Stimulated activated CD8-positive, alpha-beta memory T cell treated with anti-CD3 and anti-CD28 coated beads, Interleukin-7, amount 100 ng/mL, for 48 hours (primary cell): ENCODE results near the gene PRKCH.
"Not testable (repeated sequence)": the region's sequence is repeated elsewhere in the genome, so short reads cannot be mapped to it uniquely, and the experiment has no call there.

Experiments
- DNase-seq, 2 donors: peaks; one replicate each; pipeline ENCODE4 v3.0.0-alpha.2; 2020; ENCODE audit warnings: low read depth in 1 of 2; ENCODE audit errors: extremely low read depth in 1 of 2

The PRKCH gene

DNA sequence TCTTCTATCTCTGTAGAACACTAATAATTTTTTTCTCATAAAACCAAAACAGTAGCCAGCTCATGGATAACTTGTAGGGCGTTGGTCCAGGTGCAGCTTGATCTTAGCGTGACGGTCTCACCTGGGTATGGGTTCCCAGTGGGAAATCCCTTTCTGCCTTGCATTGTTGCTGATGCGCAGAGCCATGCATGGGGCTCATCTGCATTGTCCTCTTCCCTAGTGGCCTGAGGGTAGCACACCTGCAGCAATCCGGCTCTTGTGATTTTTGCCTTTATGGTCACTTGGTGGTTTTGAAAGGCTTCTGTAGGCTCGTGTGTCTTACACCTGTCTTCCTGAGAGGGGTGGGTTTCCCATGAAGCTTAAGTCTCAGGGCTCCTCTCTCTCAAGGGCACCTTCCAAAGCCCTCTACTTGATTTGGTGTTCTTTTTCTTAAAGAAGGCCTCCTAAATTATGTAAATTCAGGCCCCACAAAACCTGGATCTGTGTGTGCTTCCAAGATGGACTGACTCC lies 130.6 kb downstream of the PRKCH start:
- no peak for DNase-seq

GRCh38 chr14:61452452-61452851 lies 131.1 kb downstream of the PRKCH start:
- DNase-seq: peak in 1 of 2 donors; percentile 67

DNA sequence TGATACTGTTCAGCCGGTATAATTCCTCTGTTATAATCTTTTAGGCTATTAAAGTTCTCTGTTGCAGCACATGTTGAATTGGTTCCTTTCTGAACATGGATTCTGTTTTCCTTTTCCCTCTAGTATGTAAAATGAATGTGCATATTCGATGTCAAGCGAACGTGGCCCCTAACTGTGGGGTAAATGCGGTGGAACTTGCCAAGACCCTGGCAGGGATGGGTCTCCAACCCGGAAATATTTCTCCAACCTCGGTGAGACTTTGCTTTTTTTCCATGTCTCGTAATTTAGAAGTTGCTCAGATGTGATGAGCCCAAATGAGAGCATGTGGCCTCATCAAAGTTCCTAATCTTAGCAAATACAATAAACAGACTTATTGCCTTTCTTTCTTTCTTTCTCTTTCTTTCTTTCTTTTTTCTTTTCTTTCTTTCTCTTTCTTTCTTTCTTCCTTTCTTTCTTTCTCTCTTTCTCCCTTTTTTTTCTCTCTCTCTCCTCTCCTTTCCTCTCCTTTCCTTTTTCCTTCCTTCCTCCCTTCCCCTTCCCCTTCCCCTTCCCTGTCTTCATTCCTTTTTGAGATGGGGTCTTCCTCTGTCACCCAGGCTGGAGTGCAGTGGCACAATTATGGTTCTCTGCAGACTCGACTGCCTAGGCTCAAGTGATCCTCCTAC lies 131.9 kb downstream of the PRKCH start:
- no peak for DNase-seq

DNA sequence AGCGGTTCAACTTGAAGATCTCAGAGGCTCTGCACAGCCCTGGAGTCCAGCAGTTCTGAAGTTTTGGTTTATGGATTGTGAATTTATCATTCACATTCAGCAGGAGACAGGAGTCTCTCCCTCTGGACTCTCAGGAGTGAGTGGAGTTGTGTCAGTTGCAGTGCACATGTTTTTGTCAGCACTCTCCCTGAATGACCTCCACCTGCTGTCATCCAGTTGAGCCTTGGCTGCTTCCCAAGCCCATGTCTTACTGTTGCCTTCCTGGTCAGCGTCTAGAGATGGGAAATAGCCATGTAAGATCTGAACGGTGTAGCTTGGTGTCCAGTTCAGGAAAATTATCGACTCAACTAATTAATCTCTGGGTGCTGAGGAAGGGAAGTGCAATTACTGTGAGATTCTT lies 133.2 kb downstream of the PRKCH start:
- no peak for DNase-seq

DNA sequence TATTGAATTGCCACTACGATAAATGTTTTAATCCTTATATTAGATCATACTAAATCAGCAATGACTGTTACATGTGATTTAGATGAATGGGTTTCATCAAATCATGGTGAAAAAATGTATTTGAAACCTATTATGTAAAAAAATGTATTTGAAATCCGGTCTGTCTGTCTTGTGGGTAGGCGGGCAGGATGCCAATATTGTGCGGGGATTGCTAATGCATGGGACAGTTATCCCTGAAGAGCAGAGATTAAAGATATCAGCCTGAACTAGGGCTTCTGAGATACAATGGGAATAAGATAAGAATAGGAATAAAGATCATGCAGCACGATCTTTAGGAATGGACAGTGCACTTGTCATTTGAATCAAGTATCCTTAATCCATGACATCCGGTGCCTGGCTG lies 134.0 kb downstream of the PRKCH start:
- no peak for DNase-seq

GRCh38 chr14:61456720-61457119 lies 135.3 kb downstream of the PRKCH start:
- DNase-seq: peak in 1 of 2 donors; percentile 69

DNA sequence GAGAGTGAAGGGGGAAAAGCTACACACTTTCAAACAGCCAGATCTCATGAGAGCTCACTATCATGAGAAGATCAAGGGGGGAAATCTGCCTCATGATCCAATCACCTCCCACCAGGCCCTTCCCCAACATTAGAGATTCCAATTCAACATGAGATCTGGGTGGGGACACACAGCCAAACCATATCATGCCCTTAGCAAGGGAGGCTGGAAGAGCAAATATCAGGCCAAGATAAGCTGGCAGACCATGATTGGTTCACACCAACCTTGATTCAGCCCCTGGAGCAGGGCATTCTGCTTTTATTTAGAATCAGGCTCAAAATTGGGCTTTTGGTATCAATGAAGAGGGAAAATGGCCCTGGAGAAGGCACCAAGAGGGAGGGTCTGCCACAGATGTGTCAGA lies 137.4 kb downstream of the PRKCH start:
- no peak for DNase-seq

DNA sequence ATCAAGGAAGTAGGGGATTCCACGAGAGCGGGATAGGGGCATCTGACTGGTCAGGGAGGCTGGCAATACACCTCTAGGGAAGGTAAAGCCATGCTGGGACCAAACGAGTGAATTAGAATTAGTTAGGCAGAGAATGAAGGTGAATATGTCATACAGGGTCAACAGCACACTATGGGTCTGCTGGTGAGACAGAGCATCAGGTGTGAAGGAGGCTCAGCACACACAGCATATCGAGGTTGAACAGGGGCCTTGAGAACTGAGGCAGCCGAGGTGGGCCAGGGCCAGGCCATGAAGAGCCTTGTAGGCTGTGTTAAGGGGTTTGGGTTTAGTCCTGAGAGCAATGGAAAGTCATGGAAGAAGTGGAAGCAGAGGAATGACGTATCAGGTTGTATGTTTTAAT lies 137.8 kb downstream of the PRKCH start:
- DNase-seq: no peak

DNA sequence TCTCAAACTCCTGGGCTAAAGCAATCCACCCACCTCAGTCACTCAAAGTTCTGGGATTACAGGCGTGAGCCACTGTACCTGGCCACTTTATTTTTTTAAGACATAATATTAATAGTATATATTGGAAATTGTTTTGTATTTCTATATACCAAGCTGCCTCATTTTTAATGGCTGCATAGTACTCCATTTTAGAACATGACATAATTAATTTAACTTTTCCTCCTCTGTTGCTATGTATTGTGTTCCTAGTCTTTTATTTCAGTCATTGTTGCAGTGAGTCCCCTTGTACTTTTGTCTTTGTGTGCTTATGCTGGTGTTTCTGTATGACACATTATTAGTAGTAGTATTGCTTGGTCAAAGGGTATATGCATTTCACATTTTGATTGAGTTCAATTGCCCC lies 138.7 kb downstream of the PRKCH start:
- DNase-seq: no peak

DNA sequence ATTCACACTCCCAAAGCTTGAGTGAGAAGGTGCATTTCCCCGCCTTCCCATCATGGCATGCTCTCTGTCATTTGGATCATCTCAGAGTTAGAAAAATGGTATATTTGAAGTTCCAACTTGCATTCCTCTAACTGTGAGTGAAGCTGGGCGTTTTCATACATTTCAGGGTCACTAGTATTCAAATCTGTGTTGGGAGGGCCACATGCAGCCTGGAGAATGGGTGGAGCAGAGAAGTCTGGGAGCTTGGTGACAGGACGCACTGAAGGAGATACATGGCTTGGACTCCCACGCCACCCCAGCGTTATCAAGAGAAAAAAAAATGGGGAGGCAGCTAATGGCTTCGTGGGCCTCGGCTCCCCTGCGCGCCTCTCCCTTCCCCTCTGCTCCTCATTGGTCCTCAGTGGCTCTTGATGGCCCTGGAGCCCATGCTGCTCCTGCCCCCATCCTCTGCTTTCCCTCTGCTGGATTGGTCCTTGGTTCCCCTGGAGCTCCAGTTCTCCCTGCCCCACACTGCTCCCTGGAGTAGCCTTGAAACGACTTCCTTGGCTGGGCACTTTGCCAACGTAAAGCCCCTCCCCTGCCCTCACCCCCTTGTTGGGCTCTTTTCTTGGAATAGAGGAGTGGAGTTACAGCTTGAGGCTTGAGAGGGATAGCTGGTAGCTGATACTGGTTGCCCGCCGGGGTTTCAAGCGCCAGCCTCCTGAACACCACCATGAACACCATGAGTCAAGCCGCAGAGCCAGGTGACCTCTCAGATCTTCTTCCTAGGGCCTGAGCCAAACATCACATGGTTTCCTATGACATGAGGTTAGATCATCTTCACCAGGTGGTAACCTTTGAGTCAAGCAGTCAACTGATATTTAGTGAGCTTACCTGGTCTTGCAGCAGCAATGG lies 139.6 kb downstream of the PRKCH start:
- peak in 1 of 2 donors; percentile 64 for DNase-seq

GRCh38 chr14:61461808-61462275 lies 140.5 kb downstream of the PRKCH start:
- DNase-seq: no peak

GRCh38 chr14:61462566-61463193 lies 141.3 kb downstream of the PRKCH start:
- DNase-seq: no peak

DNA sequence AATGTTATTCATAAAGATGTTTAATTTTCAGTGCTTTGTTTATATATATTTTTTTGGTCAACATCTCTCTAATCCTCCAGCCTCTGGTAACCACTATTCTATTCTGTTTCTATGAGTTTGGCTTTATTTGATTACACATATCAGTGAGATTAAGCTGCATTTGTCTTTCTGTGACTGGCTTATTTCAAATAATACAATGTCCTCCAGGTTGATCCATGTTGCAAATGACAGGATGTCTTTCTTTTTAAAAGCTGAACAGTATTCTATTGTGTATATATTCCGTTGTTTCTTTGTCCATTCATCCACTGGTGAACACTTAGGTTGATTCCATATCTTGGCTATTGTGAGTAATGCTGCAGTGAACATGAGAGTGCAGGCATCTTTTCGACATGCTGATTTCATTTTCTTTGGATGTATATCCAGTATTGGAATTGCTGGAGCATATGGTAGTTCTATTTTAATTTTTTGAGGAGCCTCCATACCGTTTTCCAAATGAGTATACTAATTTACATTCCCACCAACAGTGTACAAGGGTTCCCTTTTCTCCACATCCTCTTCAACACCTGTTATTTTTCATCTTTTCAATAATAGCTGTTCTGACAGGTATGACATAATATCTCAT lies 142.4 kb downstream of the PRKCH start:
- DNase-seq: no peak

- not testable (repeated sequence) for DNase-seq
These were observed 143.4 kb downstream of the PRKCH start for GRCh38 chr14:61464539-61465320.

DNA sequence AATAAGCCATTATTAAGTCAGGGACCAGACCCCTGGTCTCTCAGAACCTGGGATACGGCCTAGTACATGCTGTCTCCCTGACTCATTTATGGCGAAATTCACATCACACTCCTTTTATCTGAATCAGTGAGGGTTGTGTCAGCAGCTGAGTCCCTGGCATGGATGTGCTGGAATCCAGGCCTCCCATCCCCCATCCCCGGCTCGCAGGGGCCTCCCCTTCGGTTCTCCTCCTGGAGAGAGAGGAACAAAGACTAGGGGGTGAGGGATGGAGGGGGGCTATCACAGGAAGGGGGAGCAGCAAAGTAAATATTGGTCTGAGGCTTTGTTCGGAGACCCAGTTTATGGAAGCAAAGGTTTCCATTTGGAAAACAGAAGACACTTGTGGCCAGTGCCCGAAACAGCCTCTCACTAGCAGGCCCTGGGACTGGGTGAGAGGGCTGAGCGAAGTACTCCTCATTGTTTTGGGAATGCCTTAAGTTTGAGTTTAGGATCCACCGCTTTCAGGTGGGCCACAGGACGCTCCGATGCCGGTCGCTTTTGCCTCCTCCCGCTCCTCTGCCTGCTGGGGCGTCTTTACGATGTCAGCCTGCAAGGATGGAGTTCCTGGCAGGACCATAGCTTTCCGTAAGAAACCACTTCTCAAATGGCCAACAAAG lies 145.0 kb downstream of the PRKCH start:
- DNase-seq: no peak

DNA sequence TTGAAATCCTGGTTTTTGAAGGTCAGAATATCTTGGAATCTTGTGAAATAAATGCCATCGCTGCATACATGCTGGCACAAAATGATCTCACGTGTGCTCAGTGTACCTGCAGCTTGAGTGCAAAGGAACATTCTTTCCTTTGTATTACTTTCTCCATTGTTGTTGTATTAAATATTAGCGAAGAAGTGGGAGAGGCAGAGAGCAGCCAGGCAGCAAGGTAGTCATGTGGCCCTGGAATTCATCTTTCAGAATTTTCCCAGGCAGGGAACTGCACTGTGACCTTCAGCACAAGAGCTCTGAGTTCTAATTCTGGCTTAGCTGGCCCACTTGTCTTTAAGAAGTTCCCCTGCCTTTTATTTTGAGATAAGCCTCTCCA lies 145.5 kb downstream of the PRKCH start:
- DNase-seq: no peak

DNA sequence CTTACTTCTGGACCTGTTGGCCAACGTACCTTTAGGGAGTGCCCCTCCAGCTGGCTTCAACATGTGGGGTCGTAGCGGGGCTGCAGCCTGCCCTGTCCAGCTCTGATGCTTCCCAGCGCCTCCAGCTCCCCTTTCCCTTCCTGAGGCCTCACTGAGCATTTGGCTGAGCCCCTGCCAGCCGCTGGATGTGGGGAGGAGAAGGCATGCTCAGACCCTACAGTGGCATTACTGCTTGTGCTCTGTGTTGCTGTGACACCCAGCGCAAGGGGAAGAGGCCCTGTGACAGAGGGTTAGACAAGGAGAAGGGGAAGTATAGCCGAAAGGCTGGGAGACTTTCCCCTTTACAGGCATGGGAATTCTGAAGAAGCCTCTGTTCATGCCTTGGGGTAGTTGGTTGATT lies 145.9 kb downstream of the PRKCH start:
- DNase-seq: no peak

GRCh38 chr14:61468063-61468825 lies 146.9 kb downstream of the PRKCH start:
- no peak for DNase-seq

- no peak for DNase-seq
These were observed 148.4 kb downstream of the PRKCH start for GRCh38 chr14:61469781-61470180.
